HepG2 (cell line): ENCODE data around the gene ITGB5. TPM values are rescaled to one million over a fixed set of nuclear protein-coding genes. Genes with fewer than 3 reads are reported as not detected.
A peak's percentile ranks its signal among the peaks of the same experiment; 100 is the strongest.

Source experiments
- DNMT3B ChIP-seq: conservative IDR thresholded peaks from 2 replicates; pipeline ENCODE4 v1.6.1; 2016; ENCODE audit warnings: missing biosample characterization, control low read depth
- ELF4 ChIP-seq: sonication (generic); formaldehyde crosslinking; IDR thresholded peaks from 2 replicates; pipeline ENCODE4 v1.5.0; 2020; ENCODE audit warnings: missing genetic modification reagents, mild to moderate bottlenecking, moderate library complexity, borderline replicate concordance
- HOXA3 ChIP-seq: sonication (generic); formaldehyde crosslinking; IDR thresholded peaks from 2 replicates; pipeline ENCODE4 v1.5.0; 2020; ENCODE audit warnings: missing genetic modification reagents
- IKZF1 ChIP-seq: fragments of 450-650 bp; IDR thresholded peaks from 2 replicates; pipeline ENCODE4 v1.7.1; 2016
- KLF6 ChIP-seq: IDR thresholded peaks from 2 replicates; pipeline ENCODE4 v1.8.0; 2016; ENCODE audit warnings: missing biosample characterization, missing genetic modification reagents
- LCORL ChIP-seq, 2 experiments: fragments of 450-650 bp in 1 of 2; sonication (generic) in 1 of 2; formaldehyde crosslinking in 1 of 2; IDR thresholded peaks; 2 replicates each; pipeline versions ENCODE4 v1.5.0 to v1.6.1; 2017 to 2020; ENCODE audit warnings: antibody characterized with exemption in 1 of 2, missing genetic modification reagents in 1 of 2
- MIER3 ChIP-seq: IDR thresholded peaks from 2 replicates; pipeline ENCODE4 v1.6.1; 2016; ENCODE audit warnings: missing compliant biosample characterization, borderline replicate concordance
- MTF2 ChIP-seq: sonication (generic); formaldehyde crosslinking; IDR thresholded peaks from 2 replicates; pipeline ENCODE4 v1.5.0; 2020; ENCODE audit warnings: missing genetic modification reagents, borderline replicate concordance
- NCOA2 ChIP-seq: sonication (generic); formaldehyde crosslinking; IDR thresholded peaks from 2 replicates; pipeline ENCODE4 v1.8.0; 2022; ENCODE audit warnings: inconsistent platforms
- NRL ChIP-seq: sonication (generic); formaldehyde crosslinking; IDR thresholded peaks from 2 replicates; pipeline ENCODE4 v1.5.0; 2020; ENCODE audit warnings: missing genetic modification reagents, mild to moderate bottlenecking, moderate library complexity, borderline replicate concordance
- PHF5A ChIP-seq: IDR thresholded peaks from one replicate; pipeline ENCODE4 v1.6.1; 2018; ENCODE audit warnings: low read depth, missing genetic modification reagents; ENCODE audit not compliant: unreplicated experiment
- SMC3 ChIP-seq: IDR thresholded peaks from 2 replicates; pipeline ENCODE4 v1.6.1; 2011; ENCODE audit warnings: low read length, improper control_type of control experiment
- SRSF9 ChIP-seq: fragments of 200-400 bp; formaldehyde crosslinking; IDR thresholded peaks from 2 replicates; pipeline ENCODE4 v1.6.1; 2018; ENCODE audit warnings: borderline replicate concordance, mild to moderate bottlenecking, low read depth, low read length; ENCODE audit not compliant: insufficient read depth, poor library complexity, severe bottlenecking
- TSC22D2 ChIP-seq: sonication (generic); formaldehyde crosslinking; IDR thresholded peaks from 2 replicates; pipeline ENCODE4 v1.5.1; 2020; ENCODE audit warnings: missing genetic modification reagents, mild to moderate bottlenecking, borderline replicate concordance
- ZNF121 ChIP-seq: sonication (generic); formaldehyde crosslinking; IDR thresholded peaks from 2 replicates; pipeline ENCODE4 v1.5.0; 2020; ENCODE audit warnings: mild to moderate bottlenecking, missing genetic modification reagents
- ZNF713 ChIP-seq: sonication (generic); formaldehyde crosslinking; IDR thresholded peaks from 2 replicates; pipeline ENCODE4 v1.4.0; 2020; ENCODE audit warnings: mild to moderate bottlenecking, missing genetic modification reagents
- polyA plus RNA-seq, 8 experiments: library from polyadenylated mRNA; depleted of rRNA in 3 of 8; stranded (reverse) in 7 of 8; unstranded in 1 of 8; fragments of >200 nt; fragmentation: Illumina TruSeq in 4 of 8; extraction: Trizol in 4 of 8; gene quantifications; 2 replicates each; pipeline versions ENCODE4 v1.2.1 to v1.2.3, GENCODE V29; 2011 to 2016; ENCODE audit warnings: low read depth in 4 of 8, missing spikeins in 1 of 8, mixed read lengths in 1 of 8; ENCODE audit not compliant: insufficient read depth in 1 of 8
- total RNA-seq, 5 experiments: library from RNA; depleted of rRNA; stranded (reverse); fragments of >200 nt; fragmentation: Illumina TruSeq; extraction: Trizol; gene quantifications; 2 replicates each; pipeline ENCODE4 v1.2.3, GENCODE V29; 2016; ENCODE audit warnings: low read depth in 1 of 5
- TF ChIP-seq, protein P1 (sequence below): sonication (generic); formaldehyde crosslinking; IDR thresholded peaks from 2 replicates; pipeline ENCODE4 v1.4.0; 2020; ENCODE audit warnings: missing genetic modification reagents, borderline replicate concordance
- TF ChIP-seq, protein P2 (sequence below): IDR thresholded peaks from 2 replicates; pipeline ENCODE4 v1.6.1; 2012; ENCODE audit warnings: inconsistent platforms
- TF ChIP-seq, protein P3 (sequence below): sonication (generic); formaldehyde crosslinking; IDR thresholded peaks from 2 replicates; pipeline ENCODE4 v1.4.0; 2020; ENCODE audit warnings: missing genetic modification reagents, borderline replicate concordance

The ITGB5 gene
- total and polyA plus RNA-seq, 2 of the 13 experiments (the other 11 are each of a cell fraction or from before 2014, with no cell fraction given), result 74.1 to 343 TPM

DNA sequence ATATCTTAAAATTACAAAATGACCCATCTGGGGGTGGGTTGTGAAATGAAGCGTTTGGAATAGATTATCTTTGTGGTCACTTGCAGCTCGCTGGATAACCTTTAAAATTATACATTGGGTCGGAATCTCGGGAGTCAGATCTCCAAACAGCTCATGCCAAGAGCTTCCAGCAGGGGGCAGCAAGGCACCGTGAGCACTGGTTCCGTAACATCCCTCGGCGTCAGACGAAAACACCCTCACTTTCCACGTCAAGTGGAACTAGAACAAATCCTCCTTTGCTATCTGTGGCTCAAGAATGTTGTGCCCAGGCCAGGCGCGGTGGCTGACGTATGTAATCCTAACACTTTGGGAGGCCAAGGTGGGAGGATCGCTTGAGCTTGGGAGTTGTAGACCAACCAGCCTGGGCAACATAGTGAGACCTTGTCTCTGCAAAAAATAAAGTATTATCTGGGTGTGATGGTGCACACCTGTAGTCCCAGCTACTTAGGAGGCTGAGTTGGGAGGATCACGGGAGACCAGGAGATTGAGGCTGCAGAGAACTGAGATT is 125.8 kb downstream of the ITGB5 start (continued):
- TF ChIP-seq, protein P1, sequence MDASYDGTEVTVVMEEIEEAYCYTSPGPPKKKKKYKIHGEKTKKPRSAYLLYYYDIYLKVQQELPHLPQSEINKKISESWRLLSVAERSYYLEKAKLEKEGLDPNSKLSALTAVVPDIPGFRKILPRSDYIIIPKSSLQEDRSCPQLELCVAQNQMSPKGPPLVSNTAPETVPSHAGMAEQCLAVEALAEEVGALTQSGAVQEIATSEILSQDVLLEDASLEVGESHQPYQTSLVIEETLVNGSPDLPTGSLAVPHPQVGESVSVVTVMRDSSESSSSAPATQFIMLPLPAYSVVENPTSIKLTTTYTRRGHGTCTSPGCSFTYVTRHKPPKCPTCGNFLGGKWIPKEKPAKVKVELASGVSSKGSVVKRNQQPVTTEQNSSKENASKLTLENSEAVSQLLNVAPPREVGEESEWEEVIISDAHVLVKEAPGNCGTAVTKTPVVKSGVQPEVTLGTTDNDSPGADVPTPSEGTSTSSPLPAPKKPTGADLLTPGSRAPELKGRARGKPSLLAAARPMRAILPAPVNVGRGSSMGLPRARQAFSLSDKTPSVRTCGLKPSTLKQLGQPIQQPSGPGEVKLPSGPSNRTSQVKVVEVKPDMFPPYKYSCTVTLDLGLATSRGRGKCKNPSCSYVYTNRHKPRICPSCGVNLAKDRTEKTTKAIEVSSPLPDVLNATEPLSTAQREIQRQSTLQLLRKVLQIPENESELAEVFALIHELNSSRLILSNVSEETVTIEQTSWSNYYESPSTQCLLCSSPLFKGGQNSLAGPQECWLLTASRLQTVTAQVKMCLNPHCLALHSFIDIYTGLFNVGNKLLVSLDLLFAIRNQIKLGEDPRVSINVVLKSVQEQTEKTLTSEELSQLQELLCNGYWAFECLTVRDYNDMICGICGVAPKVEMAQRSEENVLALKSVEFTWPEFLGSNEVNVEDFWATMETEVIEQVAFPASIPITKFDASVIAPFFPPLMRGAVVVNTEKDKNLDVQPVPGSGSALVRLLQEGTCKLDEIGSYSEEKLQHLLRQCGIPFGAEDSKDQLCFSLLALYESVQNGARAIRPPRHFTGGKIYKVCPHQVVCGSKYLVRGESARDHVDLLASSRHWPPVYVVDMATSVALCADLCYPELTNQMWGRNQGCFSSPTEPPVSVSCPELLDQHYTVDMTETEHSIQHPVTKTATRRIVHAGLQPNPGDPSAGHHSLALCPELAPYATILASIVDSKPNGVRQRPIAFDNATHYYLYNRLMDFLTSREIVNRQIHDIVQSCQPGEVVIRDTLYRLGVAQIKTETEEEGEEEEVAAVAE (CRISPR knock-in tag), result peak; percentile 63; the same call in 1 of the 2 replicates
- TF ChIP-seq NRL (CRISPR knock-in tag), result no peak
- no peak for TF ChIP-seq MTF2 (CRISPR knock-in tag)
- TF ChIP-seq SRSF9, result no peak
- TF ChIP-seq HOXA3, result peak; percentile 45; the same call in 1 of the 2 replicates
- TF ChIP-seq, protein P2, sequence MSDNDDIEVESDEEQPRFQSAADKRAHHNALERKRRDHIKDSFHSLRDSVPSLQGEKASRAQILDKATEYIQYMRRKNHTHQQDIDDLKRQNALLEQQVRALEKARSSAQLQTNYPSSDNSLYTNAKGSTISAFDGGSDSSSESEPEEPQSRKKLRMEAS, result 0 out of 2 replicates have a peak, but pooled peaks have one; percentile 20
- TF ChIP-seq ZNF121 (CRISPR knock-in tag), result peak; percentile 94
- no peak for TF ChIP-seq IKZF1
- no peak for TF ChIP-seq LCORL (IDR thresholded peaks at IDR 0.05)
- TF ChIP-seq LCORL (CRISPR knock-in tag; IDR thresholded peaks at IDR 0.05), result 0 out of 2 replicates have a peak, but pooled peaks have one; percentile 37
- TF ChIP-seq, protein P3, sequence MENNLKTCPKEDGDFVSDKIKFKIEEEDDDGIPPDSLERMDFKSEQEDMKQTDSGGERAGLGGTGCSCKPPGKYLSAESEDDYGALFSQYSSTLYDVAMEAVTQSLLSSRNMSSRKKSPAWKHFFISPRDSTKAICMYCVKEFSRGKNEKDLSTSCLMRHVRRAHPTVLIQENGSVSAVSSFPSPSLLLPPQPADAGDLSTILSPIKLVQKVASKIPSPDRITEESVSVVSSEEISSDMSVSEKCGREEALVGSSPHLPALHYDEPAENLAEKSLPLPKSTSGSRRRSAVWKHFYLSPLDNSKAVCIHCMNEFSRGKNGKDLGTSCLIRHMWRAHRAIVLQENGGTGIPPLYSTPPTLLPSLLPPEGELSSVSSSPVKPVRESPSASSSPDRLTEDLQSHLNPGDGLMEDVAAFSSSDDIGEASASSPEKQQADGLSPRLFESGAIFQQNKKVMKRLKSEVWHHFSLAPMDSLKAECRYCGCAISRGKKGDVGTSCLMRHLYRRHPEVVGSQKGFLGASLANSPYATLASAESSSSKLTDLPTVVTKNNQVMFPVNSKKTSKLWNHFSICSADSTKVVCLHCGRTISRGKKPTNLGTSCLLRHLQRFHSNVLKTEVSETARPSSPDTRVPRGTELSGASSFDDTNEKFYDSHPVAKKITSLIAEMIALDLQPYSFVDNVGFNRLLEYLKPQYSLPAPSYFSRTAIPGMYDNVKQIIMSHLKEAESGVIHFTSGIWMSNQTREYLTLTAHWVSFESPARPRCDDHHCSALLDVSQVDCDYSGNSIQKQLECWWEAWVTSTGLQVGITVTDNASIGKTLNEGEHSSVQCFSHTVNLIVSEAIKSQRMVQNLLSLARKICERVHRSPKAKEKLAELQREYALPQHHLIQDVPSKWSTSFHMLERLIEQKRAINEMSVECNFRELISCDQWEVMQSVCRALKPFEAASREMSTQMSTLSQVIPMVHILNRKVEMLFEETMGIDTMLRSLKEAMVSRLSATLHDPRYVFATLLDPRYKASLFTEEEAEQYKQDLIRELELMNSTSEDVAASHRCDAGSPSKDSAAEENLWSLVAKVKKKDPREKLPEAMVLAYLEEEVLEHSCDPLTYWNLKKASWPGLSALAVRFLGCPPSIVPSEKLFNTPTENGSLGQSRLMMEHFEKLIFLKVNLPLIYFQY (CRISPR knock-in tag), result peak; percentile 50; the same call in 1 of the 2 replicates
- TF ChIP-seq DNMT3B, result no peak
- TF ChIP-seq NCOA2 (CRISPR knock-in tag), result 0 out of 2 replicates have a peak, but pooled peaks have one; percentile 9
- 0 out of 2 replicates have a peak, but pooled peaks have one; percentile 28 for TF ChIP-seq KLF6
- no peak for TF ChIP-seq PHF5A (CRISPR knock-in tag)
- 0 out of 2 replicates have a peak, but pooled peaks have one; percentile 36 for TF ChIP-seq ZNF713 (CRISPR knock-in tag)
- 0 out of 2 replicates have a peak, but pooled peaks have one; percentile 52 for TF ChIP-seq MIER3 (CRISPR knock-in tag)
- TF ChIP-seq SMC3, result peak; percentile 92
- TF ChIP-seq TSC22D2, result 0 out of 2 replicates have a peak, but pooled peaks have one; percentile 38
- TF ChIP-seq ELF4 (CRISPR knock-in tag), result no peak
